WTC11 (cell line): Measurements from ENCODE around the gene SMAD2. TPM values are rescaled to one million over a fixed set of nuclear protein-coding genes. Genes with fewer than 3 reads are reported as not detected.

Experiments
- ATAC-seq: fragments of 200-7000 bp; cut with Tn5 transposase; 2 replicates; pipeline ENCODE4 v1.10.0; 2021; ENCODE audit warnings: mild to moderate bottlenecking, moderate library complexity
- CTCF ChIA-PET: fragments of 300-600 bp; sonication (Branson Sonifier 250); formaldehyde crosslinking; loops from one replicate; lab custom pipeline; 2021; ENCODE audit warnings: antibody characterized with exemption; lab: Charles Lee
- POLR2A ChIA-PET: fragments of 350-600 bp; sonication (Branson Sonifier 250); formaldehyde crosslinking; loops from one replicate; lab custom pipeline; 2021; ENCODE audit warnings: antibody characterized with exemption; lab: Charles Lee
- DNase-seq: peaks from one replicate; pipeline ENCODE4 v3.0.0; 2021; ENCODE audit warnings: low spot score
- H3K27ac Mint-ChIP-seq: 2 replicates; pipeline ENCODE4 v1.8.0; 2021; ENCODE audit warnings: mixed read lengths
- H3K27me3 Mint-ChIP-seq: 2 replicates; pipeline ENCODE4 v1.8.0; 2021; ENCODE audit warnings: low read depth, mild to moderate bottlenecking, moderate library complexity, mixed read lengths
- H3K36me3 Mint-ChIP-seq: 2 replicates; pipeline ENCODE4 v1.8.0; 2021; ENCODE audit warnings: mixed read lengths
- H3K4me1 Mint-ChIP-seq: 2 replicates; pipeline ENCODE4 v1.8.0; 2022; ENCODE audit warnings: mixed read lengths
- H3K4me3 Mint-ChIP-seq: 2 replicates; pipeline ENCODE4 v1.8.0; 2021; ENCODE audit warnings: mild to moderate bottlenecking, moderate library complexity, mixed read lengths
- H3K9me3 Mint-ChIP-seq: 2 replicates; pipeline ENCODE4 v1.8.0; 2021; ENCODE audit warnings: mixed read lengths
- E2F4 ChIP-seq: sonication (generic); formaldehyde crosslinking; IDR thresholded peaks from 2 replicates; pipeline ENCODE4 v1.8.1; 2022; ENCODE audit warnings: low read depth, mild to moderate bottlenecking, moderate library complexity, missing genetic modification reagents, borderline replicate concordance
- MXD4 ChIP-seq: fragments of 250-450 bp; sonication (Bioruptor Pico); IDR thresholded peaks from 2 replicates; pipeline ENCODE4 v1.8.0; 2021; ENCODE audit warnings: mild to moderate bottlenecking, moderate library complexity, borderline replicate concordance
- MYBL2 ChIP-seq: sonication (generic); formaldehyde crosslinking; IDR thresholded peaks from 2 replicates; pipeline ENCODE4 v1.8.1; 2023; ENCODE audit warnings: mild to moderate bottlenecking, moderate library complexity, missing genetic modification reagents
- NFYB ChIP-seq: sonication (generic); formaldehyde crosslinking; conservative IDR thresholded peaks from 2 replicates; pipeline ENCODE4 v1.8.0; 2022; ENCODE audit warnings: low read depth, missing genetic modification reagents
- SP1 ChIP-seq: sonication (generic); formaldehyde crosslinking; conservative IDR thresholded peaks from 2 replicates; pipeline ENCODE4 v1.8.1; 2022; ENCODE audit warnings: missing genetic modification reagents
- STAT6 ChIP-seq: sonication (generic); formaldehyde crosslinking; conservative IDR thresholded peaks from 2 replicates; pipeline ENCODE4 v1.8.1; 2023; ENCODE audit warnings: mild to moderate bottlenecking, low read depth, missing genetic modification reagents, moderate library complexity
- TEAD4 ChIP-seq: sonication (generic); formaldehyde crosslinking; IDR thresholded peaks from 2 replicates; pipeline ENCODE4 v1.8.0; 2022; ENCODE audit warnings: mild to moderate bottlenecking, missing genetic modification reagents
- ZNF121 ChIP-seq: sonication (generic); formaldehyde crosslinking; IDR thresholded peaks from 2 replicates; pipeline ENCODE4 v1.8.0; 2023; ENCODE audit warnings: missing genetic modification reagents
- ZNF263 ChIP-seq: sonication (generic); formaldehyde crosslinking; IDR thresholded peaks from 2 replicates; pipeline ENCODE4 v1.8.1; 2022; ENCODE audit warnings: low read depth, mild to moderate bottlenecking, moderate library complexity, missing genetic modification reagents
- ZNF423 ChIP-seq: fragments of 250-450 bp; sonication (Bioruptor Pico); IDR thresholded peaks from 2 replicates; pipeline ENCODE4 v2.1.2; 2022; ENCODE audit warnings: mild to moderate bottlenecking, moderate library complexity
- ZNF425 ChIP-seq: fragments of 250-450 bp; sonication (Bioruptor Pico); conservative IDR thresholded peaks from 2 replicates; pipeline ENCODE4 v1.9.0; 2021; ENCODE audit warnings: mild to moderate bottlenecking
- total RNA-seq: library from RNA; stranded (reverse); gene quantifications from 3 replicates; pipeline ENCODE4 v1.2.3, GENCODE V29; 2021

SMAD2 gene
- total RNA-seq, 1 experiment from 2014 or later = 104 TPM

GRCh38 chr18:47944972-47945852 lies 14.8 kb upstream of the SMAD2 start:
- ChIA-PET CTCF (interaction anchor here (0.5 to 1.3 kb wide), 2 partner anchors 52 to 188 kb away, joined by 4 to 5 read pairs; no protein-coding TSS in a partner anchor), POLR2A (interaction anchor here (0.6 kb wide), 1 partner anchor 216 kb away, joined by 3 read pairs; no protein-coding TSS in a partner anchor)
- DNase-seq (no peak), ATAC-seq (no peak)
- no peaks in the 10 kb centered on the region; the same call in 1 of the 2 replicates for H3K36me3 Mint-ChIP-seq
- H3K27ac Mint-ChIP-seq = no peak overlapping the region
- no peaks in the 10 kb centered on the region for H3K4me1 Mint-ChIP-seq
- H3K4me3 Mint-ChIP-seq = no peak overlapping the region
- H3K9me3 Mint-ChIP-seq = peaks cover 27% of the 10 kb centered on the region
- no peak for TF ChIP-seq ZNF423
- TF ChIP-seq NFYB = no peak
- TF ChIP-seq MXD4 (CRISPR knock-in tag) = no peak
- no peaks in the 10 kb centered on the region for H3K27me3 Mint-ChIP-seq

- ATAC-seq (no peak), DNase-seq (no peak)
- ChIA-PET POLR2A (no interaction called here), CTCF (interaction anchor here (0.8 kb wide), 1 partner anchor 71 kb away, joined by 3 read pairs; no protein-coding TSS in a partner anchor)
- TF ChIP-seq SP1 (CRISPR knock-in tag) (no peak), E2F4 (CRISPR knock-in tag) (no peak), ZNF121 (CRISPR knock-in tag) (no peak), TEAD4 (no peak), ZNF425 (CRISPR knock-in tag) (no peak)
- Mint-ChIP-seq H3K27ac (no peak overlapping the region), H3K27me3 (no peaks in the 10 kb centered on the region), H3K4me1 (peaks cover 19% of the 10 kb centered on the region), H3K9me3 (peaks cover under 1% of the 10 kb centered on the region; the same call in 1 of the 2 replicates), H3K36me3 (no peaks in the 10 kb centered on the region), H3K4me3 (no peak overlapping the region)
Observed at GRCh38 chr18:47936952-47937351, 6.5 kb upstream of the SMAD2 start.

- Mint-ChIP-seq H3K36me3 (no peaks in the 10 kb centered on the region), H3K4me3 (no peak overlapping the region), H3K27ac (no peak overlapping the region), H3K9me3 (no peaks in the 10 kb centered on the region), H3K4me1 (peaks cover 22% of the 10 kb centered on the region), H3K27me3 (no peaks in the 10 kb centered on the region)
- no peak for DNase-seq
- no peak for ATAC-seq
- TF ChIP-seq STAT6 (CRISPR knock-in tag) = no peak
- no peak for TF ChIP-seq MYBL2 (CRISPR knock-in tag)
- no peak for TF ChIP-seq ZNF263
- ChIA-PET POLR2A (no interaction called here), CTCF (interaction anchor here (1.1 kb wide), 1 partner anchor 62 kb away, joined by 3 read pairs; no protein-coding TSS in a partner anchor)
Observed at GRCh38 chr18:47935321-47936055, 5.0 kb upstream of the SMAD2 start.
